Endodermal cell (in vitro differentiated cells): ENCODE measurements around the gene CLSTN2. TPM values are rescaled to one million over a fixed set of nuclear protein-coding genes. Genes with fewer than 3 reads are reported as not detected.

Source experiments
- DNase-seq: peaks from one replicate; pipeline ENCODE4 v3.0.0-alpha.2; 2017
- H3K27ac ChIP-seq: 2 replicates; pipeline ENCODE4 v1.5.1; 2013; ENCODE audit warnings: mild to moderate bottlenecking, low read depth, low read length, moderate library complexity
- H3K27me3 ChIP-seq: 2 replicates; pipeline ENCODE4 v1.6.1; 2013; ENCODE audit warnings: mild to moderate bottlenecking, low read length, moderate library complexity; ENCODE audit not compliant: insufficient read depth, control insufficient read depth, poor library complexity, severe bottlenecking
- H3K36me3 ChIP-seq: 2 replicates; pipeline ENCODE4 v1.7.0; 2013; ENCODE audit warnings: mild to moderate bottlenecking, low read length, moderate library complexity; ENCODE audit not compliant: control insufficient read depth, insufficient read depth
- H3K4me1 ChIP-seq: one replicate; pipeline ENCODE4 v1.7.0; 2013; ENCODE audit warnings: low read length; ENCODE audit not compliant: control insufficient read depth, insufficient read depth
- H3K4me3 ChIP-seq: 2 replicates; pipeline ENCODE4 v1.5.1; 2013; ENCODE audit warnings: mild to moderate bottlenecking, low read length, moderate library complexity
- H3K9ac ChIP-seq: 2 replicates; pipeline ENCODE4 v1.6.1; 2013; ENCODE audit warnings: mild to moderate bottlenecking, low read length, moderate library complexity; ENCODE audit not compliant: poor library complexity, severe bottlenecking; ENCODE audit errors: extremely low read depth
- H3K9me3 ChIP-seq: 2 replicates; pipeline ENCODE4 v1.6.1; 2013; ENCODE audit warnings: mild to moderate bottlenecking, low read length, moderate library complexity; ENCODE audit not compliant: control insufficient read depth
- H3K27ac Mint-ChIP-seq: 2 replicates; pipeline ENCODE4 v1.8.0; 2020; ENCODE audit warnings: mixed read lengths
- H3K27me3 Mint-ChIP-seq: 2 replicates; pipeline ENCODE4 v1.8.0; 2021; ENCODE audit warnings: mild to moderate bottlenecking, mixed read lengths; ENCODE audit not compliant: insufficient read depth
- H3K36me3 Mint-ChIP-seq: 2 replicates; pipeline ENCODE4 v1.8.0; 2020; ENCODE audit warnings: low read depth, mixed read lengths
- H3K4me1 Mint-ChIP-seq: 2 replicates; pipeline ENCODE4 v1.8.0; 2020; ENCODE audit warnings: mixed read lengths
- H3K4me3 Mint-ChIP-seq: 2 replicates; pipeline ENCODE4 v1.8.0; 2020; ENCODE audit warnings: mild to moderate bottlenecking, moderate library complexity, mixed read lengths
- H3K9me3 Mint-ChIP-seq: 2 replicates; pipeline ENCODE4 v1.8.0; 2020; ENCODE audit warnings: mild to moderate bottlenecking, mixed read lengths
- WGBS, 2 experiments: methylation state at CpG; one replicate each; pipeline versions ENCODE4 v1.1.5 to v1.1.7; 2013; ENCODE audit warnings: missing lambda C conversion rate in 2 of 2, mixed read lengths in 1 of 2; ENCODE audit not compliant: insufficient coverage in 1 of 2, insufficient read length in 1 of 2; 5-methylcytosine and 5-hydroxymethylcytosine counted together
- total RNA-seq, 2 donors: library from RNA; stranded (reverse); fragmentation: NEBNext Ultra II Directional in 1 of 2; extraction: Animal tissue kit (Norgen Biotek cat#: 25700) in 1 of 2; gene quantifications; 2 replicates in 1 of 2; 3 replicates in 1 of 2; pipeline ENCODE4 v1.2.1, GENCODE V29; 2021
- TF ChIP-seq, protein P1 (sequence below): fragments of 200-600 bp; sonication (generic); conservative IDR thresholded peaks from 2 replicates; pipeline ENCODE4 v1.5.0; 2021; ENCODE audit warnings: antibody characterized with exemption, mild to moderate bottlenecking

CLSTN2 gene
- total RNA-seq, 2 donors from 2014 or later = 0.13 to 0.42 TPM

DNA sequence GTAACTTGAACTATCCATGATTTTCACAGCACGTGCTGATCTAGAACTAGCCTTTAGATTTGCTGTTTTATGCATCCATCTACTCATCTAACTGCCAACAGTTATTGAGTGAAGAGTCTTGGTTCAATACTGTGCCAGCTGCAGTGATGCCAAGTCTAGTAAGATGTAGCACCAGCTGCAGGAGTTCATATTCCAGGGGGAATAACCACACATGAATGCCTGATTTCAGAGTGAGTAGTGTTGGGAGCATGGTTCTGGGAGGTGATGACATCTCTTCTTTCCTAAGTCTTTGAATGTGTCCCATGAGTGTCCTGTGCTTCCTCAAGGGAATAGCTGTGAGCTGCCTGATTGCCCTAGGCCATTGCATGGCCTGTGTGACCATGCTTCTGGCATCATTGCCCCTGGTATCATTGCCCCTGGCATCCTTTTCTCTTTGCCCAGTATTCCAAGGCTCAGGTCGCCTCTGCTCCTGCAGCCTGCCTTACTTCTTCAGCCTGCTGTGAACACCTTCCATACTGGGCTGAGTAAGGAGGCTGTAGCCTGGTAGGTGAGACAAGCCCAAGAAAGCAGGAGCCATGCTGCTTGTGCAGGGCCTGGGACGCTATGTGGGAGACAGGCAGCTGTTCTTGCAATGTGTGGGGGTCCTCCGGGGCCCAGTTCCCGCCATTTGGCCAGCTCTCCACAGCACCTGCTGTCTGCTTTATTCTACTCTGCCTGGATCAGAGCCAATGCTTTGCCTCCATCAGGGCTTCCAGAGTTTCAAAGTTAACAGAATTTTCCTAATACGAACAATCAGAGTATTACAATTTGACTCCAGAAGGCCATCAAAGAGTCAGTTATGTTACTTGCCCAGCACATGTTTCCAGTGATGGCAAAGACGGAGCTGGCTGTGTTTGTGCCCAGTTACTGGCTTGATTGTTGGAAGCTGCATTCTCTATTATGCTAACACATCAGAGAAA is 73.2 kb downstream of the CLSTN2 start:
- Histone ChIP-seq H3K9ac (no peak overlapping the region), H3K9me3 (no peaks in the 10 kb centered on the region), H3K4me1 (peaks cover 3% of the 10 kb centered on the region), H3K4me3 (no peak overlapping the region), H3K36me3 (no peaks in the 10 kb centered on the region), H3K27me3 (no peaks in the 10 kb centered on the region), H3K27ac (no peak overlapping the region)
- no peaks in the 10 kb centered on the region for H3K36me3 Mint-ChIP-seq
- H3K27ac Mint-ChIP-seq = no peak overlapping the region
- WGBS, 2 experiments = 90 to 100% methylated on average over 1 to 7 of the region's 7 CpGs
- no peak overlapping the region for H3K4me3 Mint-ChIP-seq
- TF ChIP-seq, protein P1, sequence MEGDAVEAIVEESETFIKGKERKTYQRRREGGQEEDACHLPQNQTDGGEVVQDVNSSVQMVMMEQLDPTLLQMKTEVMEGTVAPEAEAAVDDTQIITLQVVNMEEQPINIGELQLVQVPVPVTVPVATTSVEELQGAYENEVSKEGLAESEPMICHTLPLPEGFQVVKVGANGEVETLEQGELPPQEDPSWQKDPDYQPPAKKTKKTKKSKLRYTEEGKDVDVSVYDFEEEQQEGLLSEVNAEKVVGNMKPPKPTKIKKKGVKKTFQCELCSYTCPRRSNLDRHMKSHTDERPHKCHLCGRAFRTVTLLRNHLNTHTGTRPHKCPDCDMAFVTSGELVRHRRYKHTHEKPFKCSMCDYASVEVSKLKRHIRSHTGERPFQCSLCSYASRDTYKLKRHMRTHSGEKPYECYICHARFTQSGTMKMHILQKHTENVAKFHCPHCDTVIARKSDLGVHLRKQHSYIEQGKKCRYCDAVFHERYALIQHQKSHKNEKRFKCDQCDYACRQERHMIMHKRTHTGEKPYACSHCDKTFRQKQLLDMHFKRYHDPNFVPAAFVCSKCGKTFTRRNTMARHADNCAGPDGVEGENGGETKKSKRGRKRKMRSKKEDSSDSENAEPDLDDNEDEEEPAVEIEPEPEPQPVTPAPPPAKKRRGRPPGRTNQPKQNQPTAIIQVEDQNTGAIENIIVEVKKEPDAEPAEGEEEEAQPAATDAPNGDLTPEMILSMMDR = no peak
- peaks cover 5% of the 10 kb centered on the region for H3K4me1 Mint-ChIP-seq
- DNase-seq = no peak
- H3K9me3 Mint-ChIP-seq = no peaks in the 10 kb centered on the region
- peaks cover 21% of the 10 kb centered on the region for H3K27me3 Mint-ChIP-seq

DNA sequence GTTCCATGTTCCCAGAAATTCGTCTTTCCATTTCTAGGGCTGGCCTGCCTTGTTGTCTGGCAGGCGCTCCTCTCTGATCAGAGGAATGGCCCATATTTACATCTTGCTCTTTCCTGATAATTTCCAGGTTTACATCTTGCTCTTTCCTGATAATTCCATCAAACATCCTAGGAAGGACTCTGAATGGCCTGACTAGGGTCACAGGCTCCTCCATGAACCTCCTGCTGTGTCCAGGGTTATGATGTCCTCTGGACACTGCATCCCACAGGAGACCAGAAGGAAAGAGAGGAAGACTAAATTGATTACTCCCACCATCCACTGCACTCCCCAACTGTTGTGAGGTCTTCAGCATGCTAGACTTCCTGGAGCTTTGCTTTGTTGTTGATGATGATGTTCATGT is 75.4 kb downstream of the CLSTN2 start:
- H3K36me3 ChIP-seq = no peaks in the 10 kb centered on the region
- peaks cover 3% of the 10 kb centered on the region for H3K4me1 ChIP-seq
- Mint-ChIP-seq H3K27ac (no peak overlapping the region), H3K9me3 (no peaks in the 10 kb centered on the region), H3K27me3 (peaks cover 21% of the 10 kb centered on the region), H3K4me1 (peaks cover 5% of the 10 kb centered on the region), H3K4me3 (no peak overlapping the region), H3K36me3 (no peaks in the 10 kb centered on the region)
- H3K27ac ChIP-seq = no peak overlapping the region
- no peak overlapping the region for H3K4me3 ChIP-seq
- TF ChIP-seq, protein P1 = no peak
- no peak for DNase-seq
- 46 to 50% methylated on average over 2 of the region's 2 CpGs for WGBS, 2 experiments
- no peaks in the 10 kb centered on the region for H3K9me3 ChIP-seq
- H3K9ac ChIP-seq = no peak overlapping the region
- H3K27me3 ChIP-seq = no peaks in the 10 kb centered on the region

DNA sequence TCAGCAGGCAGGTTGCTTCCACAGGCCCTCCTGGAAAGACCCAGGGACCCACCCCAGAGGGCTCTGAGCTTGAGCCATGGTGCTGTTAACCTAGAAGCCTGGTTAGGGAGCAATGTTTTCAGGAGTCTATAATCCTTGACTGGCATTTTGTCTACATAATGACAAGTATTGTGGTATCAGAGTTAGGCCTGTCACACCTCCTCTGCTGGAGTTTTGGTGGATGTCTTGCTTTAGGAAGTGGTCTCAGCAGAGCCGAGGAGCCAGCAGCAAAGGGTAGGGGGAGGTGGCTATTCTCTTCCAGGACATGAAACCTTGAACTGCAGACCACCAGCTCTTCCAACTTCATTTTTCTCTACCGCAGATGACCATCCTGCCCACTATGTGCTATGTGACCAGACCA is 76.1 kb downstream of the CLSTN2 start:
- TF ChIP-seq, protein P1 = no peak
- Histone ChIP-seq H3K4me3 (no peak overlapping the region), H3K36me3 (no peaks in the 10 kb centered on the region), H3K27ac (no peak overlapping the region), H3K9me3 (no peaks in the 10 kb centered on the region), H3K9ac (no peak overlapping the region), H3K27me3 (no peaks in the 10 kb centered on the region), H3K4me1 (peaks cover 3% of the 10 kb centered on the region)
- no peak overlapping the region for H3K4me3 Mint-ChIP-seq
- H3K9me3 Mint-ChIP-seq = no peaks in the 10 kb centered on the region
- DNase-seq = no peak
- WGBS, 2 experiments = 94 to 100% methylated on average over 1 to 2 of the region's 2 CpGs
- peaks cover 5% of the 10 kb centered on the region for H3K4me1 Mint-ChIP-seq
- peaks cover 21% of the 10 kb centered on the region for H3K27me3 Mint-ChIP-seq
- H3K27ac Mint-ChIP-seq = no peak overlapping the region
- H3K36me3 Mint-ChIP-seq = no peaks in the 10 kb centered on the region
